Mucosa of descending colon (tissue), 3 donors: Measurements from ENCODE around the gene EPB41L3. TPM values are rescaled to one million over a fixed set of nuclear protein-coding genes. Genes with fewer than 3 reads are reported as not detected.
"Not testable (repeated sequence)": the region's sequence is repeated elsewhere in the genome, so short reads cannot be mapped to it uniquely, and the experiment has no call there.

Experiments used
- ATAC-seq: fragments of 200-7000 bp; cut with Tn5 transposase; one replicate; pipeline ENCODE4 v1.9.1; 2020; ENCODE audit warnings: mild to moderate bottlenecking, moderate library complexity
- DNase-seq, 3 donors: peaks; one replicate each; pipeline ENCODE4 v3.0.0-alpha.2; 2020
- H3K36me3 ChIP-seq: fragments of 200-600 bp; one replicate; pipeline ENCODE4 v1.8.0; 2021; ENCODE audit warnings: low read depth, mild to moderate bottlenecking
- H3K4me1 ChIP-seq: fragments of 200-600 bp; one replicate; pipeline ENCODE4 v1.8.0; 2021; ENCODE audit warnings: low read depth, mild to moderate bottlenecking
- H3K4me3 ChIP-seq: fragments of 200-600 bp; one replicate; pipeline ENCODE4 v1.8.0; 2021; ENCODE audit warnings: mild to moderate bottlenecking
- H3K9me3 ChIP-seq: fragments of 200-600 bp; one replicate; pipeline ENCODE4 v1.8.0; 2021; ENCODE audit warnings: mild to moderate bottlenecking
- CTCF ChIP-seq: fragments of 200-600 bp; IDR thresholded peaks from one replicate; pipeline ENCODE4 v1.8.0; 2022; ENCODE audit warnings: antibody characterized with exemption, mild to moderate bottlenecking
- intact Hi-C, 2 donors: fragments of 100-400 bp; cut with DNase I in 1 of 2; cut with micrococcal nuclease in 1 of 2; formaldehyde crosslinking; loops; one replicate each; pipeline versions ENCODE4 v1.11.0 to v1.11.1; 2022; cut with DNase I, micrococcal nuclease
- total RNA-seq, 3 donors: library from RNA; stranded (reverse); fragmentation: NEBNext Ultra II Directional in 2 of 3; extraction: Animal tissue kit (Norgen Biotek cat#: 25700) in 2 of 3; gene quantifications; one replicate each; pipeline versions ENCODE4 v1.2.1 to v1.2.4, GENCODE V29; 2021 to 2023
- donor health status: DM: no; HTN: no; CAD: no; lungs with moderate emphysema.
- donor health status: DM: no; HTN: no; CAD: no.
- donor health status: DM: no; HTN: yes; CAD: no.

The EPB41L3 gene
- total RNA-seq, 3 donors from 2014 or later = 83.3 to 98.9 (median 97.3) TPM

GRCh38 chr18:5513947-5514346 is 29.9 kb downstream of the EPB41L3 start:
- no peak for TF ChIP-seq CTCF
- H3K36me3 ChIP-seq = no peaks in the 10 kb centered on the region
- intact Hi-C loops = no loop called here
- H3K4me3 ChIP-seq = no peak overlapping the region
- ATAC-seq (peak; percentile 46), DNase-seq (no peak)
- no peaks in the 10 kb centered on the region for H3K4me1 ChIP-seq
- H3K9me3 ChIP-seq = no peaks in the 10 kb centered on the region

- TF ChIP-seq CTCF = no peak
- Histone ChIP-seq H3K9me3 (no peaks in the 10 kb centered on the region), H3K36me3 (no peaks in the 10 kb centered on the region), H3K4me3 (no peak overlapping the region), H3K4me1 (no peaks in the 10 kb centered on the region)
- ATAC-seq (no peak), DNase-seq (no peak)
- intact Hi-C loops = no loop called here
Observed at GRCh38 chr18:5512176-5512575, 31.6 kb downstream of the EPB41L3 start.

GRCh38 chr18:5511541-5511940 is 32.3 kb downstream of the EPB41L3 start:
- ATAC-seq, H3K4me3 ChIP-seq, H3K4me1 ChIP-seq, H3K9me3 ChIP-seq, DNase-seq, H3K36me3 ChIP-seq, intact Hi-C loops: not testable (repeated sequence)

GRCh38 chr18:5510135-5510846 is 33.5 kb downstream of the EPB41L3 start:
- H3K4me1 ChIP-seq = no peaks in the 10 kb centered on the region
- no peak for TF ChIP-seq CTCF

GRCh38 chr18:5508821-5509220 is 35.0 kb downstream of the EPB41L3 start:
- DNase-seq = no peak
- no peak for ATAC-seq
- no peak for TF ChIP-seq CTCF
- no peaks in the 10 kb centered on the region for H3K4me1 ChIP-seq
- H3K9me3 ChIP-seq = no peaks in the 10 kb centered on the region
- H3K4me3 ChIP-seq = no peak overlapping the region
- H3K36me3 ChIP-seq = no peaks in the 10 kb centered on the region
- intact Hi-C loops = no loop called here

More at GRCh38 chr18:5510135-5510846, 33.5 kb downstream of the EPB41L3 start:
- no peak overlapping the region for H3K4me3 ChIP-seq
- intact Hi-C loops = no loop called here
- ATAC-seq (peak; percentile 22), DNase-seq (no peak)
- no peaks in the 10 kb centered on the region for H3K9me3 ChIP-seq
- no peaks in the 10 kb centered on the region for H3K36me3 ChIP-seq

- no peak for DNase-seq
- intact Hi-C loops = no loop called here
- no peak for TF ChIP-seq CTCF
- no peaks in the 10 kb centered on the region for H3K4me1 ChIP-seq
- no peak for ATAC-seq
- H3K36me3 ChIP-seq = no peaks in the 10 kb centered on the region
- no peaks in the 10 kb centered on the region for H3K9me3 ChIP-seq
- H3K4me3 ChIP-seq = no peak overlapping the region
Observed at GRCh38 chr18:5507756-5508155, 36.0 kb downstream of the EPB41L3 start.
